Panc1 (cell line): Measurements from ENCODE around the gene ELMO1.

Experiments used
- CTCF ChIP-seq: fragments of 450-650 bp; IDR thresholded peaks from 2 replicates; pipeline ENCODE4 v1.5.1; 2017; ENCODE audit warnings: mild to moderate bottlenecking
- REST ChIP-seq, 2 experiments: IDR thresholded peaks; 2 replicates each; pipeline ENCODE4 v1.6.1; 2011 to 2012; ENCODE audit warnings: low read depth in 2 of 2, control low read depth in 1 of 2, low read length in 1 of 2, mild to moderate bottlenecking in 1 of 2, moderate library complexity in 1 of 2; ENCODE audit not compliant: insufficient read depth in 1 of 2

GRCh38 chr7:36955456-36956129 is 493.1 kb downstream of the ELMO1 start:
- TF ChIP-seq CTCF (no peak), REST (IDR thresholded peaks at IDR 0.05; ENCODE audit: insufficient read depth in 1 of 2, low read depth in 2 of 2, low read length in 1 of 2) (no peak)
